GM19438 (cell line): Measurements from ENCODE around the gene GRWD1.

Source experiments
- ATAC-seq: cut with Tn5 transposase; IDR thresholded peaks from one replicate; pipeline ENCODE4 v1.9.1; 2021; ENCODE audit warnings: low read depth; ENCODE audit not compliant: unreplicated experiment

GRWD1 gene

GRCh38 chr19:48492925-48493717, 47.3 kb downstream of the GRWD1 start:
- peak; percentile 71 for ATAC-seq

- peak; percentile 1 for ATAC-seq
These were observed 48.1 kb downstream of the GRWD1 start for GRCh38 chr19:48493718-48494401.

- ATAC-seq = no peak
These were observed 49.6 kb downstream of the GRWD1 start for GRCh38 chr19:48495396-48495795.

- ATAC-seq = no peak
These were observed 51.4 kb downstream of the GRWD1 start for GRCh38 chr19:48496959-48497727.

- ATAC-seq = no peak
These were observed 52.2 kb downstream of the GRWD1 start for GRCh38 chr19:48497728-48498594.

GRCh38 chr19:48498595-48499311, 53.0 kb downstream of the GRWD1 start:
- ATAC-seq = no peak

- no peak for ATAC-seq
These were observed 53.7 kb downstream of the GRWD1 start for GRCh38 chr19:48499316-48500090.

- ATAC-seq = no peak
These were observed 55.2 kb downstream of the GRWD1 start for GRCh38 chr19:48500830-48501493.

- no peak for ATAC-seq
These were observed 55.9 kb downstream of the GRWD1 start for GRCh38 chr19:48501494-48502349.

GRCh38 chr19:48502350-48503018, 56.7 kb downstream of the GRWD1 start:
- no peak for ATAC-seq

- ATAC-seq = no peak
These were observed 60.5 kb downstream of the GRWD1 start for GRCh38 chr19:48506138-48506733.
